AG09319 (cell line): ENCODE data around the gene TMEM59L.

Experiments used
- DNase-seq: peaks from one replicate; pipeline ENCODE4 v3.0.0-alpha.2; 2010; ENCODE audit warnings: low read depth; ENCODE audit errors: extremely low read depth
- TF ChIP-seq, protein P1 (sequence below): IDR thresholded peaks from 2 replicates; pipeline ENCODE4 v1.5.1; 2011; ENCODE audit warnings: low read depth, mild to moderate bottlenecking, inconsistent platforms, low read length, moderate library complexity

The TMEM59L gene

DNA sequence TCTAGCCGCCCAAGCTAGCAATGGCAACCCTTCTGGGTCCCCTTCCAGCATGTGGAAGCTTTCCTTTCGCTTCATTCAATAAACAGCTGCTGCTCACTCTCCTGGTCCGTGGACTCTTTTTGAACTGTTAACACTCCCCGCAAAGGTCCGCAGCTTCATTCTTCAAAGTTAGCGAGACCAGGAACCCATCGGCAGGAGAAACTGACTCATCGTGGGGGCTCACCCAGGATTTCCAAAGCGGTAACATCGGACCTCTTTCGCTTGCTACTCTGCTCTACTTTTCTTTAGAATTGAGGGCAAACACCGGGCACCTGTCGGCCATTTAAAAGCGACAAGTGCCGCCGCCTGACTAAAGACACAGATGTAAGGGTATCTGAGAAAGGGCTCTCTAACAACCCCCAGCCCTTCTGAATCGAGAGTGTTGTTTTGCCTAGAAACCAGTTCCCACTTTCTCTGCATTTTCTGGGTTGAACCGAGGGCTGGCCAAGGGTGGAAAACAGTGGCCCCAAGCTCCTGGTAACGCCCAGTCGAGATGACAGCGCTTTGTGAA lies 35.2 kb upstream of the TMEM59L start:
- TF ChIP-seq, protein P1, sequence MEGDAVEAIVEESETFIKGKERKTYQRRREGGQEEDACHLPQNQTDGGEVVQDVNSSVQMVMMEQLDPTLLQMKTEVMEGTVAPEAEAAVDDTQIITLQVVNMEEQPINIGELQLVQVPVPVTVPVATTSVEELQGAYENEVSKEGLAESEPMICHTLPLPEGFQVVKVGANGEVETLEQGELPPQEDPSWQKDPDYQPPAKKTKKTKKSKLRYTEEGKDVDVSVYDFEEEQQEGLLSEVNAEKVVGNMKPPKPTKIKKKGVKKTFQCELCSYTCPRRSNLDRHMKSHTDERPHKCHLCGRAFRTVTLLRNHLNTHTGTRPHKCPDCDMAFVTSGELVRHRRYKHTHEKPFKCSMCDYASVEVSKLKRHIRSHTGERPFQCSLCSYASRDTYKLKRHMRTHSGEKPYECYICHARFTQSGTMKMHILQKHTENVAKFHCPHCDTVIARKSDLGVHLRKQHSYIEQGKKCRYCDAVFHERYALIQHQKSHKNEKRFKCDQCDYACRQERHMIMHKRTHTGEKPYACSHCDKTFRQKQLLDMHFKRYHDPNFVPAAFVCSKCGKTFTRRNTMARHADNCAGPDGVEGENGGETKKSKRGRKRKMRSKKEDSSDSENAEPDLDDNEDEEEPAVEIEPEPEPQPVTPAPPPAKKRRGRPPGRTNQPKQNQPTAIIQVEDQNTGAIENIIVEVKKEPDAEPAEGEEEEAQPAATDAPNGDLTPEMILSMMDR = no peak
- no peak for DNase-seq

DNA sequence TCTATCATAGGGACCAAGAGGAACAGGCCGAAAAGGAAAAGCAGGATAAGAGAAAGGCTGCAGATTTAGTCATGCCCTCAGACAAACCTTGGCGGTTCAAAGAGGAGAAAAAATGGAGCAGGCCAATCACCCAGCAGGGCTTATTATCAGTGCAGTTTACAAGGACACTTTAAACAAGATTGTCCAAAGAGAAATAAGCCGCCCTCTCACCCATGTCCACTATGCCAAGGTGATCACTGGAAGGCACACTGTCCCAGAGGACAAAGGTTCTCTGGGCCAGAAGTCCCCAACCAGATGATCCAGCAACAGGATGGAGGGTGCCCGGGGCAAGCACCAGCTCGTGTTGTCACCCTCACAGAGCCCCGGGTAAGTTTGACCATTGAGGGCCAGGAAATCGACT lies 32.4 kb upstream of the TMEM59L start:
- TF ChIP-seq, protein P1 = no peak
- DNase-seq = no peak

DNA sequence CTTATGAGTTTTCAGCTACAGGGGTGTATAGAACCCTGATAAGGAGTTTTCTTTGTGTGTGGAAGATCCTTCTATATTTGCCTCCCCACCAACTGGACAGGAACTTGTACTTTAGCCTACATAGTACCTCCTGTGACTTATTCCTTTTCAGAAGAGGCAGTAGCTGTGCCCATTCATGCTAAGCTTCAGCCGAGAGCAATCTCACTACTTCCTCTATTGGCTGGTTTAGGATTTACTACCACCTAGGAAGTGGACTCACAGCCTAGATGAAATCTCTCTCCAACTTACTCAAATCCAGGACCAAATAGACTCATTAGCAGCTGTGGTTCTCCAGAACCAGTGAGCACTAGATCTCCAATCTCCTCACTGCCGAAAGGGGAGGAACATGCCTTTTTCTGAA lies 26.4 kb upstream of the TMEM59L start:
- TF ChIP-seq, protein P1 = no peak
- no peak for DNase-seq

DNA sequence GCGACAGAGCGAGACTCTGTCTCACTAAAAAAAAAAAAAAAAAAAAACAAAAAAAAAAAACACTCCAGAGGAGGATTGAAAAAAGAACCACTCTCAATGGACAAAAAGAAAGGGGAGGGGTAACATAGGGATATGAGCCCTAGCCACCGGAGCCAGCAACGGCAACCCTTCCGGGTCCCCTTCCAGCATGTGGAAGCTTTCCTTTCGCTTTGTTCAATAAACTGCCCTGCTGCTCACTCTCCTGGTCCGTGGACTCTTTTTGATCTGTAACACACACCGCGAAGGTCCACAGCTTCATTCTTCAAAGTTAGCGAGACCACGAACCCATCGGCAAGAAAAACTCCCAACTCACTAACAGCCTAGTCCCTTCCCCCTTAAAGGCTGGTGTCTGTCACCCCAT lies 25.1 kb upstream of the TMEM59L start:
- TF ChIP-seq, protein P1 = no peak
- no peak for DNase-seq

DNA sequence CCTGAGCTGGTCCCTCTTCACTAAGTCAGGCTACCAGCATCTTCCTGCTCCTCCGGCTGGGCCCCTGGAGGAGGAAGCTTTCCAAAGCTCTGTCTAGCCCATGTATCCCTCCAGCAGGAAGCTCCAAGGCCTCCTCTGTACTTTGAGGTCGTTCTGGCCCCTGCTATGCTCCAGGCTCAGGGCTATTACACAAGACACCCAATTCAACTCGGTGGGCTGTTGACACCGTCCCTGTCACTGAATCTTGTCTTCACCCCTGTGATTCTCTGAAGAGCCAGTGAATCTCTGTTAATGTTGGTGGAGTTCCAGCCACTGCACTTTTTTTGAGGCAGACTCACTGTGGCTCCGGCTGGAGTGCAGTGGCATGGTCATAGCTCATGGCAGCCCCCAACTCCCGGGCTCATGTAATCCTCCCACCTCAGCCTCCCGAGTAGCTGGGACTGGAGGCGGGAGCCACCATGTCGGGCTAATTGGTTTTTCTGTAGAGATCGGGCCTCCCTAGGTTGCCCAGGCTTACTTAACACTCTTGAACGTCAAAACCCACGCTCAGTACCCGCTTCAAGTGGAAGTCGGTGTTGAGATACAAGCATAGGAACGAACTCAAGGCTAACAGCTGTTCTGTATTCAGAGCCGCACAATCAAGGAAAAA lies 24.6 kb upstream of the TMEM59L start:
- TF ChIP-seq, protein P1 = no peak
- no peak for DNase-seq

DNA sequence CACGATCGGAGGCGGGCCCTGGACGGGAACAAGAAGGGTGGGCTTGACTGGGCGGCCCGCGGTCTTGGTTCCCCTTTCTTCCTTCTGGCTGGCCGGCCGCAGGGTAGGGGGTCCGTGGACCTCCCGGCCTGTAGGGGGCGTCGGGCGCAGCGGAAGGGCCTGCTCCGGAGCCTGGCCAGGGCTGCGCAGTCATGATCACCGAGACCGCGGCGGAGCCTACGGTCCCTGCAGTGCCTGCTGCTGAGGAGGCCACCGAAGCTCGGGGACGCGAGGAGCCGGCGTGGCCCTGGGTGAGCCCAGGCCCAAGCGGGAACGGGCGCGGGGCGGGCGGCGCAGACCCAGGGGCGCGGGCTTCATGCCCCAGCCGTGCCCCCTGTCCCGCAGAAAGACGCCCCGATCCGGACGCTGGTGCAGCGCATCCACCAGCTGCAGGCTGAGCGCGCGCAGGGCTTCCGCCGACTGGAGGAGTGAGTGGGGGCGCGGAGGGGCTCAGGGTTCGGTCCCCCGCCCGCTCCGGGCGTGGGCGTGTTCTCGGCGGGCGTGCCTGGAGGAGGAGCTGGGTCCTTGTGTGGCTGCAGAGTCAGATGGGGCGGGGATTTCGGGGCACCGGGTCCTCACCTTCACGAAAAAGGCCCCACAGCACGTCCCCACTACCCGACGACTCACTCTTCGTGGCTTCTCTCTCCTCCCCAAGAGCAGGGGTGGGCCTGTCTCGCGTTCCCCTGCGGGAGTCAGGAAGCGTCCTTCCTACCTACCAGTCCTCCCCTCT lies 23.9 kb upstream of the TMEM59L start, which contains the start of gene REX1BD:
REX1BD (plus strand) TSS at position 188 of the 769 bp plus-strand sequence; CDS start at position 192, 4 bp downstream.
- TF ChIP-seq, protein P1 = peak; percentile 81
- no peak for DNase-seq
